Liver (tissue), 3 donors: Measurements from ENCODE around the gene VWA7.

Experiments used
- CTCF ChIP-seq: fragments of 150-350 bp; IDR thresholded peaks from 2 replicates; pipeline ENCODE4 v1.5.1; 2017; ENCODE audit warnings: improper control_type of control experiment, low read depth, low read length; ENCODE audit not compliant: missing input control
- GABPA ChIP-seq, 2 donors: IDR thresholded peaks in 1 of 2; conservative IDR thresholded peaks in 1 of 2; 2 replicates each; pipeline ENCODE4 v1.6.1; 2016; ENCODE audit warnings: antibody characterized with exemption in 2 of 2, mild to moderate bottlenecking in 1 of 2, moderate library complexity in 1 of 2
- RAD21 ChIP-seq, 2 donors: IDR thresholded peaks; 2 replicates each; pipeline ENCODE4 v1.6.1; 2016; ENCODE audit warnings: antibody characterized with exemption in 2 of 2, mild to moderate bottlenecking in 2 of 2
- REST ChIP-seq: IDR thresholded peaks from 2 replicates; pipeline ENCODE4 v1.6.1; 2016; ENCODE audit warnings: antibody characterized with exemption, mild to moderate bottlenecking
- donor health status: healthy.
- donor health status: healthy.

GRCh38 chr6:31777667-31778050 lies 531 bp upstream of the VWA7 start:
- TF ChIP-seq CTCF, result no peak
- TF ChIP-seq RAD21 (IDR thresholded peaks at IDR 0.05), result no peak
- no peak for TF ChIP-seq REST
- TF ChIP-seq GABPA (IDR thresholded peaks at IDR 0.05 in 1 of 2, conservative IDR thresholded peaks at IDR 0.05 in 1 of 2), result no peak
